WTC11 (cell line): Measurements from ENCODE around the gene HHAT.

Experiments
- ATF1 ChIP-seq: sonication (generic); formaldehyde crosslinking; IDR thresholded peaks from 2 replicates; pipeline ENCODE4 v1.8.1; 2023; ENCODE audit warnings: mild to moderate bottlenecking, moderate library complexity, missing genetic modification reagents
- CTCF ChIP-seq: fragments of 200-600 bp; IDR thresholded peaks from 2 replicates; pipeline ENCODE4 v1.8.0; 2022; ENCODE audit warnings: antibody characterized with exemption
- MYBL2 ChIP-seq: sonication (generic); formaldehyde crosslinking; IDR thresholded peaks from 2 replicates; pipeline ENCODE4 v1.8.1; 2023; ENCODE audit warnings: mild to moderate bottlenecking, moderate library complexity, missing genetic modification reagents
- NR3C1 ChIP-seq: sonication (generic); formaldehyde crosslinking; conservative IDR thresholded peaks from 2 replicates; pipeline ENCODE4 v1.8.1; 2023; ENCODE audit warnings: low read depth, mild to moderate bottlenecking, missing genetic modification reagents
- OVOL2 ChIP-seq: fragments of 250-450 bp; sonication (Bioruptor Pico); IDR thresholded peaks from 2 replicates; pipeline ENCODE4 v1.9.0; 2021; ENCODE audit warnings: mild to moderate bottlenecking, borderline replicate concordance

GRCh38 chr1:210618369-210618768 lies 289.7 kb downstream of the HHAT start:
- TF ChIP-seq ATF1 (CRISPR knock-in tag) (no peak), NR3C1 (CRISPR knock-in tag) (no peak), CTCF (no peak), MYBL2 (CRISPR knock-in tag) (no peak), OVOL2 (no peak)
